Left forelimb (tissue), 1 donor: ENCODE data around the gene CHID1.

Source experiments
- DNase-seq: peaks from one replicate; pipeline ENCODE4 v3.0.0-alpha.2; 2018; ENCODE audit warnings: low spot score

Gene CHID1

DNA sequence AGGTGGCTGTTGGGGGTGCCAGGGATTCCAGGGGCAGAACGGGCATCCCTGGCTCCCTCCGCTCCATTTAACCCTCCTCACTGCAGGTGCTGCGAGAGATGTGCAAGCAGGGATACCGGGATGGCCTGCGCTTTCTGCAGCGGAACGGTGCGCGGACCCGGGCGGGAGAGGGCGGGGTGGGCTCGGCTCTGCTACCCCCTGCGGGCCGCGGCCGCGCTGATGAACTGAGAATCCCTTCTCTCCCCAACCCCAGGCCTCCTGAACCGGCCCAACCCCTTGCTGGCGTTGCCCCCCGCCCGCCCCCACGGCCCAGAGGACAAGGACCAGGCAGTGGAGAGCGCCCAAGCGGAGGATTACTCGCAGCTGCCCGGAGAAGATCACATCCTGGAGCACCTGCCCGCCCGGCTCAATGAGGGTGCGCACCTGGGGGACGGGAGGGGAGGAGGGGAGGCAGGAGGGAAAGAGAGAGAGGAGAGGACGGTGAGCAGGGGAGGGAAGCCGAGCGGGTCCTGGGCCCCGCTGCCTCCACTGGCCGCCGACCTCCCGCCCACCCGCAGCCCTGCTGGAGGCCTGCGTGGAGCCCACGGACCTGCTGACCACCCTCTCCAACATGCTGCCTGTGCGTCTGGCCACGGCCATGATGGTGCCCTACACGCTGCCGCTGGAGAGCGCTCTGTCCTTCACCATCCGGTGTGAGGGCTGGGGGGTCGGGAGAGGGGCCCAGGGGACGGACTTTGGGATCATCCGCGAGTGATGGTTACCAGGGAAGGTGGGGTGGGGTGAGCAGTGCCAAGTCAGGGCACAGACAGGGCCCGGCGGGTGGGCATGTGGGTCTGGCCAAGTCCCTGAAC lies 86.9 kb downstream of the CHID1 start:
- DNase-seq: no peak

DNA sequence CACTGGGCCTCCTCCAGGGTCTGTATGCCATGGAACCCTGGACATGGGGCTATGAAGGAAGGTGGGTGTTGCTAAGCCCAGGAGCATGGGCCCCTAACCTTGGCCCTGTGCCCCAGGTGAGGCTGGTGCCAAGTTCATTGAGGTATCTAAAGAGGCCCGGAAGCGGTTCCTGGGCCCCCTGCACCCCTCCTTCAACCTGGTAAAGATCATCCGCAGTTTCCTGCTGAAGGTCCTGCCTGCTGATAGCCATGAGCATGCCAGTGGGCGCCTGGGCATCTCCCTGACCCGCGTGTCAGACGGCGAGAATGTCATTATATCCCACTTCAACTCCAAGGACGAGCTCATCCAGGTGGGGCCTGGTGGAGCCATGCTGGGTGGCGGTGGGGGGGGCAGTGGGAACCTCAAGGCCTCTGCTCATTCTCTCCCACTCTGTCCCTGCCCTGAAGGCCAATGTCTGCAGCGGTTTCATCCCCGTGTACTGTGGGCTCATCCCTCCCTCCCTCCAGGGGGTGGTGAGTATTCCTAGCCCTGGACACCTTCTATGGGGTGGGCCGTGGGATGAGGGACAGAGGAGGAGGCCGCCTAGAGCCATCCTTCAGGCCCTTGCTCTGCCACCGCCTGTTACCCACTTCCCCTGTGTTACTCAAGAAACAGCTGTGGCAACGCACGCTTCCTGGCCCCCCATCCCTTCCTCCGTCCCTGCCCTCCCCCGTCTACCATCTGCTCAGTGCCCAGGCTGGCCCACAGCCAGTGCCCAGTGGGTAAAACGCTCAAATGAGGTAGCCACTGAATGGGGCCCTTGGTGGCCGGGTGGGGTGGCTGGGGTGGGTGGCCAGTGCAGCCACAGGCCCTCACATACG lies 88.9 kb downstream of the CHID1 start:
- DNase-seq: no peak

DNA sequence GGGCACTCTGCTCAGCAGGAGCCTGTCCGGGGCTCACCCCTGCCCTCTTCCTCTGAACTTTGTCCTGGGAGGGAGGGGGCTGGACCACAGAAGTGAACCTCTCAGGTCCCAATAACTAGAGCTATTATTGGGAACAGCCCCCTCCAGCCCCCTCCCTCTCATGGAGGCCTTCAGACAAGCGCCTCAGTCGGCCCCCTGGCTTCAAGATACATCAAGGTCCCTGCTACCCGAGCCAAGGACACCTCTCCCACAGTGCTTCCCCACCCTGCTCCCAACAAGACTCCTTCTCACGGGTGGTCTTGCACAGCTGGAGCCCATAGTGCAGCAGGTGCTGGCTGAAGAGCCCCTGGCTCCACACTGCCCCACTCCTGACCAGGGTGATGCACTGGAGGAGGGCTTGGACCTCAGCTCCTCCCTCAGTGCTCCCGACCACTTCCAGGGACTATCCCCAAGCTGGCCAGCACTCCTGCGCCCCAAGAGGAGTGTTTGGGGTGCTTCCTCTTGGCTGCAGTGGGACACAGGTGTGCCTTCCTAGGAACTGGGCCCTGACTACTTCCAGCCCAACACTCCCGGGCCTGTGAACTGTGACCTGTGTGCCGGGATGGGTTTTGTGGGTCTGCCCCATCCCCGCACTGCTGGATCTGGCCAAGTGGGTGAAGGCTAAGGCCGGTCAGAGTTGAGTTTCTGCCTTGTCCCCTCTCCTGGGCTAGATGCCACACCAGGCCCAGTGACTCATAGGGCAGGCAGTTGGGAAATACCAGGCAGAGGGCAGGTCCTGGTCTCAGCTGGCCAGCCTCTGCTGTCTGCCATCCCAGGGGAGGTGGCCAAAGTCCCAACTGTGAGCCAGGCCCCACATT lies 89.7 kb downstream of the CHID1 start:
- no peak for DNase-seq

DNA sequence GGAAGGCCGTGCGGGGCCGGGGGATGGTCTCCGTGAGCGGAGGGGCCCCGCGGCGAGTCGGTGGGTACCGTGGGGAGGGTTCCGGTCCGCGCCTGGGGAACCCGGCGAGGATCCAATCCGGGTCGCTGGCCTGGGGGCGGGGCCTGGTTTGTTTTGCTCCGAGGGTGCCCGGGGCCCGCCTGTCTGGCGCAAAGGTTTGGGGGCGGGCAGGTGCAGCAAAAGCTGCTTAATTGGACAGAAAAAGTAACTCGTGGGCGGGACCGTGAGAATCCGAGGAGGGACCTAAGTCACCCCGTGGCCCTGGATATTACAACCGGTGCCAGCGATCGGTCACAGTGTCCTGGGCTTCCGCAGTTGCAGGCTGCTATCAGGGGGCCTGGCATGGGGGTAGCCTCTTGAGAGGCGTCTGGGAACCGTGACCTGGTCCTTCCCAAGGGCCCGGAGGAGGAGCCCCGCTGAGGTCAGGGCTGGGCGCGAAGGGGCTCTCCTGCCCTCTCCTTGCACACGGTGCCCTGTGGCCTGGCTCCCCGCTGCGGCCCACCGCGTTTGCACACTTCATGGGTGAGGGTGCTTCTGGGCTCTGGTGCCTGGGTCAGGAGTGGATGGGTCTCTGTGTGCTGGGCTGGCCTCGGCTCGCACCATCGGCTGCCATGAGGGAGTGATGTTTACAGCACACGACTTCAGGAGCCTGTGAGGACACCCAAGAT lies 90.5 kb downstream of the CHID1 start:
- no peak for DNase-seq

DNA sequence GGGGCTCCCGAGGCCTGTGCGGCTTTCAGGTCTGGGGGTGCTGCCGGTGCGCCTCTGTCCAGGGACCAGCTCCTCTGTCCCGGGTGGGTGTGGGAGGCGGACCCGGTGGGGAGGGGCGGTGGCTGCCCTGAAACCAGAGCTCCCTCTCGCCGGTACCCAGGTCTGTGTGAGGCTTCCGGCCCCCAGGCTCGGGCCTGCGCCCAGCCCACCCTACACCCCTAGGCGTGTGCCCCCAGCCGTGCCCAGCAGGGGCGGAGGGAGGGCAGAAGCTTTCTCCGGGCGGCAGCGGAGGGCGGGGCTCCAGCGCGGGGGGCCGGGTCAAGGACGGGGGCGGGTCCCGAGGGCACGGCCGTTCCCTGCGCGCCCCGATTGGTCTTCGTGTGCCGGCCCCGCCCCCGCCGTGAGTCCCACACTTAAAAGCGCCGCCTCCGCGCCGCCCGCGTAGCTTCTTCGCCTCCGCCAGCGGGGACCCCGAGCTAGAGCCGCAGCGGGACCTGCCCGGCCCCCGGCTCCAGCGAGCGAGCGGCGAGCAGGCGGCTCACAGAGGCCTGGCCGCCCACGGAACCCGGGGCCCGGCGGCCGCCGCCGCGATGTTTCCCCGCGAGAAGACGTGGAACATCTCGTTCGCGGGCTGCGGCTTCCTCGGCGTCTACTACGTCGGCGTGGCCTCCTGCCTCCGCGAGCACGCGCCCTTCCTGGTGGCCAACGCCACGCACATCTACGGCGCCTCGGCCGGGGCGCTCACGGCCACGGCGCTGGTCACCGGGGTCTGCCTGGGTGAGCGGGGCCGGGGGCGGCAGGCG lies 91.3 kb downstream of the CHID1 start:
- peak; percentile 94 for DNase-seq

DNA sequence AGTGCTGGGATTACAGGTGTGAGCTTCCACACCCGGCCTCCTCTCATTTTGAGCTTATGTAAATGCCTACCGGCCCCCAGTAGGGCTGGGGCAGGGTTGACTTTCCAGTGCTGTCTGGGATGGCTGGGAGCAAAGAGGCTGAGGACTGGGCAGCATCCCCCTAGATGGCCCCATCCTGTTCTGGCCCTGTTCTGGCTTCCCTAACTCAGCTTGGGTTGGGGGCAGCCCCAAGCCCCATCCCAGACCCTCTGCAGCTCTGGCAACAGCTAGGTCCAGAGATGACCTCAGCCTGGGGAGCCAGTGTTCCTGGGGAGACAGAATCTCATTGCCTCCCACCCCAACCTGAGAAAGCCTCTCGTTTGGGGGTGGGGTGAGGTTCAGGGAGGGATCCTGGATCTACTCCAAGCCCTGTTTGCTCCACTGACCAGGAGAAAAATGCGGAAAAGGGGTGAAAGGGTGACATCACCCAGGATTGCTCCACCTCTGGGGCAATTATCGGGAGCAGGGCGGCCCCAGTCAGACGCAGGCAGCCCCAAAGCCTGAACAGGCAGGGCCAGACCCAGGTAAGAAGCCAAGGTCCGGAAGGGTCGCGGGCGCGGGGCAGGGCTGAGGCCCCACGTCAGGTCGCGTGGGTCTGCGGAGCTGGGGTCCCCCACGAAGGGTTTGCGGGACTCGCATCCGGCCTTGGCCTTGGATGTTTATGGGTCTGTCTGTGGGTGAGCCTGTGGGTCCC lies 92.0 kb downstream of the CHID1 start, which contains the start of gene PNPLA2:
Gene PNPLA2 (plus strand): TSS at position 519 of the 733 bp plus-strand sequence. CDS start 805 bp downstream, outside the sequence.
- no peak for DNase-seq
